A549 (cell line): ENCODE data around the gene DERL3. TPM values are rescaled to one million over a fixed set of nuclear protein-coding genes. Genes with fewer than 3 reads are reported as not detected.

Experiments
- ATAC-seq, 2 experiments: fragments of 200-7000 bp in 1 of 2; fragments of >200 bp in 1 of 2; cut with Nextera tagmentation in 1 of 2; cut with Tn5 transposase in 1 of 2; 3 replicates each; pipeline versions ENCODE4 v1.8.0 to v1.9.1; 2018 to 2020; ENCODE audit warnings: mild to moderate bottlenecking in 1 of 2, moderate library complexity in 1 of 2
- CTCF ChIA-PET: fragments of 300-600 bp; sonication (Branson Sonifier 250); formaldehyde crosslinking; extraction: SDS; loops from one replicate; lab custom pipeline; 2021; ENCODE audit warnings: antibody characterized with exemption, inconsistent platforms; lab: Yijun Ruan, JAX
- POLR2A ChIA-PET: fragments of 350-600 bp; formaldehyde crosslinking; extraction: SDS; loops from one replicate; lab custom pipeline; 2021; ENCODE audit warnings: antibody characterized with exemption, inconsistent platforms; lab: Yijun Ruan, JAX
- DNase-seq, 2 experiments: peaks; one replicate each; pipeline versions ENCODE4 v3.0.0 to v3.0.0-alpha.2; 2011 to 2016; ENCODE audit warnings: low read depth in 1 of 2, low spot score in 1 of 2
- FAIRE-seq: peaks from 2 replicates; lab custom pipeline; 2011; peaks lifted over from hg19 to GRCh38; lab: Jason Lieb, UNC
- H3K27ac ChIP-seq, 2 experiments: fragments of >200 bp; sonication (Bioruptor Twin); formaldehyde crosslinking; 3 replicates each; pipeline ENCODE4 v1.5.1; 2016 to 2017
- H3K4me1 ChIP-seq: fragments of >200 bp; sonication (Bioruptor Twin); formaldehyde crosslinking; 3 replicates; pipeline ENCODE4 v1.6.1; 2016
- H3K4me2 ChIP-seq: fragments of >200 bp; sonication (Bioruptor Twin); formaldehyde crosslinking; 3 replicates; pipeline ENCODE4 v1.6.1; 2016
- H3K4me3 ChIP-seq: fragments of >200 bp; sonication (Bioruptor Twin); formaldehyde crosslinking; 3 replicates; pipeline ENCODE4 v1.5.1; 2016
- H3K9me3 ChIP-seq: fragments of >200 bp; sonication (Bioruptor Twin); formaldehyde crosslinking; 3 replicates; pipeline ENCODE4 v1.6.1; 2016
- ATOH8 ChIP-seq: fragments of 250-450 bp; sonication (Bioruptor Pico); IDR thresholded peaks from 2 replicates; pipeline ENCODE4 v1.5.0; 2020; ENCODE audit warnings: low read depth, mild to moderate bottlenecking, moderate library complexity
- BHLHE40 ChIP-seq: IDR thresholded peaks from 2 replicates; pipeline ENCODE4 v1.6.1; 2012; ENCODE audit warnings: low read depth, low read length, inconsistent platforms
- CBX2 ChIP-seq: fragments of 200-600 bp; sonication (generic); IDR thresholded peaks from 2 replicates; pipeline ENCODE4 v1.6.1; 2016; ENCODE audit warnings: low read depth, mild to moderate bottlenecking, borderline replicate concordance
- CBX8 ChIP-seq: fragments of 200-600 bp; sonication (generic); IDR thresholded peaks from 2 replicates; pipeline ENCODE4 v1.6.1; 2016
- CEBPB ChIP-seq, 2 experiments: fragments of >200 bp in 1 of 2; sonication (Bioruptor Twin) in 1 of 2; formaldehyde crosslinking in 1 of 2; IDR thresholded peaks; 2 replicates each; pipeline ENCODE4 v1.6.1; 2012 to 2016
- CHD2 ChIP-seq: fragments of 150-350 bp; IDR thresholded peaks from 2 replicates; pipeline ENCODE4 v1.6.1; 2014; ENCODE audit warnings: low read length; ENCODE audit not compliant: partially characterized antibody
- CHD4 ChIP-seq: fragments of 200-600 bp; sonication (generic); IDR thresholded peaks from 2 replicates; pipeline ENCODE4 v1.6.1; 2016; ENCODE audit warnings: antibody characterized with exemption, mild to moderate bottlenecking, borderline replicate concordance
- E2F6 ChIP-seq: IDR thresholded peaks from 2 replicates; pipeline ENCODE4 v1.6.1; 2012; ENCODE audit warnings: low read depth, borderline replicate concordance
- ELK1 ChIP-seq: fragments of 150-350 bp; IDR thresholded peaks from 2 replicates; pipeline ENCODE4 v1.6.1; 2014; ENCODE audit warnings: low read depth, mild to moderate bottlenecking, low read length
- EP300 ChIP-seq, 2 experiments: fragments of >200 bp; sonication (Bioruptor Twin); formaldehyde crosslinking; IDR thresholded peaks; 2 replicates in 1 of 2; 3 replicates in 1 of 2; pipeline ENCODE4 v1.6.1; 2016 to 2017
- HMGXB4 ChIP-seq: fragments of 250-450 bp; sonication (Bioruptor Pico); IDR thresholded peaks from 2 replicates; pipeline ENCODE4 v1.5.0; 2021; ENCODE audit warnings: mild to moderate bottlenecking, moderate library complexity, borderline replicate concordance
- HOXA7 ChIP-seq: fragments of 250-450 bp; sonication (Bioruptor Pico); IDR thresholded peaks from 2 replicates; pipeline ENCODE4 v1.5.0; 2020; ENCODE audit warnings: mild to moderate bottlenecking, moderate library complexity
- HOXB13 ChIP-seq: fragments of 250-450 bp; sonication (Bioruptor Pico); IDR thresholded peaks from 2 replicates; pipeline ENCODE4 v1.5.0; 2020; ENCODE audit warnings: low read depth, mild to moderate bottlenecking, moderate library complexity
- HOXB5 ChIP-seq: fragments of 250-450 bp; sonication (Bioruptor Pico); IDR thresholded peaks from 2 replicates; pipeline ENCODE4 v1.5.0; 2020; ENCODE audit warnings: mild to moderate bottlenecking, moderate library complexity
- JUN ChIP-seq, 2 experiments: fragments of >200 bp; sonication (Bioruptor Twin); formaldehyde crosslinking; IDR thresholded peaks; 2 replicates in 1 of 2; 3 replicates in 1 of 2; pipeline ENCODE4 v1.6.1; 2016 to 2017
- KDM5A ChIP-seq: fragments of 200-600 bp; sonication (generic); IDR thresholded peaks from 2 replicates; pipeline ENCODE4 v1.6.1; 2016; ENCODE audit warnings: antibody characterized with exemption, mild to moderate bottlenecking
- NFE2L2 ChIP-seq: fragments of 150-350 bp; conservative IDR thresholded peaks from 2 replicates; pipeline ENCODE4 v1.6.1; 2014; ENCODE audit warnings: low read length
- NR3C1 ChIP-seq: fragments of >200 bp; sonication (Bioruptor Twin); formaldehyde crosslinking; IDR thresholded peaks from 3 replicates; pipeline ENCODE4 v1.6.1; 2017
- PBX3 ChIP-seq: IDR thresholded peaks from 2 replicates; pipeline ENCODE4 v1.6.1; 2012
- PHF8 ChIP-seq: fragments of 200-600 bp; sonication (generic); IDR thresholded peaks from 2 replicates; pipeline ENCODE4 v1.6.1; 2016; ENCODE audit warnings: low read depth, mild to moderate bottlenecking, antibody characterized with exemption, moderate library complexity, borderline replicate concordance
- POLR2A ChIP-seq: IDR thresholded peaks from 2 replicates; pipeline ENCODE4 v1.6.1; 2012; ENCODE audit warnings: mild to moderate bottlenecking, low read length
- RFX5 ChIP-seq: fragments of 450-650 bp; IDR thresholded peaks from 2 replicates; pipeline ENCODE4 v1.7.1; 2014; ENCODE audit warnings: antibody characterized with exemption, mild to moderate bottlenecking, moderate library complexity
- SMC3 ChIP-seq: fragments of >200 bp; sonication (Bioruptor Twin); formaldehyde crosslinking; IDR thresholded peaks from 3 replicates; pipeline ENCODE4 v1.6.1; 2018; ENCODE audit warnings: inconsistent platforms
- TFCP2L1 ChIP-seq: fragments of 250-450 bp; sonication (Bioruptor Pico); IDR thresholded peaks from 2 replicates; pipeline ENCODE4 v1.5.0; 2021; ENCODE audit warnings: mild to moderate bottlenecking
- USF2 ChIP-seq: fragments of 450-650 bp; IDR thresholded peaks from 2 replicates; pipeline ENCODE4 v1.6.1; 2014; ENCODE audit warnings: antibody characterized with exemption
- ZC3H11A ChIP-seq: fragments of 450-650 bp; IDR thresholded peaks from 2 replicates; pipeline ENCODE4 v1.6.1; 2014; ENCODE audit warnings: antibody characterized with exemption, mild to moderate bottlenecking
- ZFP36 ChIP-seq: fragments of 450-650 bp; IDR thresholded peaks from 2 replicates; pipeline ENCODE4 v1.6.1; 2014; ENCODE audit warnings: borderline replicate concordance; ENCODE audit not compliant: partially characterized antibody
- ZSCAN20 ChIP-seq: fragments of 250-450 bp; sonication (Bioruptor Pico); IDR thresholded peaks from 2 replicates; pipeline ENCODE4 v1.8.0; 2022; ENCODE audit warnings: mild to moderate bottlenecking, moderate library complexity
- WGBS: methylation state at CpG from one replicate; pipeline ENCODE4 v1.1.6; 2017; ENCODE audit errors: missing lambda C conversion rate; 5-methylcytosine and 5-hydroxymethylcytosine counted together
- polyA plus RNA-seq, 4 experiments: library from polyadenylated mRNA; depleted of rRNA in 3 of 4; stranded (reverse); fragments of >200 nt; fragmentation: RNase III in 1 of 4; extraction: RNeasy Plus Mini Kit Qiagen cat#74134 plus additional on column Dnase treatment in 1 of 4; gene quantifications; 2 replicates in 3 of 4; 3 replicates in 1 of 4; pipeline ENCODE4 v1.2.3, GENCODE V29; 2011 to 2017
- TF ChIP-seq, protein P1 (sequence below): fragments of >200 bp; sonication (Bioruptor Twin); formaldehyde crosslinking; IDR thresholded peaks from 3 replicates; pipeline ENCODE4 v1.6.1; 2016
- TF ChIP-seq, protein P2 (sequence below): fragments of >200 bp; sonication (Bioruptor Twin); formaldehyde crosslinking; IDR thresholded peaks from 3 replicates; pipeline ENCODE4 v1.5.1; 2016

The DERL3 gene
- polyA plus RNA-seq, 2 of the 4 experiments (the other 2 are of a cell fraction) = 0.08 to 0.40 TPM

DNA sequence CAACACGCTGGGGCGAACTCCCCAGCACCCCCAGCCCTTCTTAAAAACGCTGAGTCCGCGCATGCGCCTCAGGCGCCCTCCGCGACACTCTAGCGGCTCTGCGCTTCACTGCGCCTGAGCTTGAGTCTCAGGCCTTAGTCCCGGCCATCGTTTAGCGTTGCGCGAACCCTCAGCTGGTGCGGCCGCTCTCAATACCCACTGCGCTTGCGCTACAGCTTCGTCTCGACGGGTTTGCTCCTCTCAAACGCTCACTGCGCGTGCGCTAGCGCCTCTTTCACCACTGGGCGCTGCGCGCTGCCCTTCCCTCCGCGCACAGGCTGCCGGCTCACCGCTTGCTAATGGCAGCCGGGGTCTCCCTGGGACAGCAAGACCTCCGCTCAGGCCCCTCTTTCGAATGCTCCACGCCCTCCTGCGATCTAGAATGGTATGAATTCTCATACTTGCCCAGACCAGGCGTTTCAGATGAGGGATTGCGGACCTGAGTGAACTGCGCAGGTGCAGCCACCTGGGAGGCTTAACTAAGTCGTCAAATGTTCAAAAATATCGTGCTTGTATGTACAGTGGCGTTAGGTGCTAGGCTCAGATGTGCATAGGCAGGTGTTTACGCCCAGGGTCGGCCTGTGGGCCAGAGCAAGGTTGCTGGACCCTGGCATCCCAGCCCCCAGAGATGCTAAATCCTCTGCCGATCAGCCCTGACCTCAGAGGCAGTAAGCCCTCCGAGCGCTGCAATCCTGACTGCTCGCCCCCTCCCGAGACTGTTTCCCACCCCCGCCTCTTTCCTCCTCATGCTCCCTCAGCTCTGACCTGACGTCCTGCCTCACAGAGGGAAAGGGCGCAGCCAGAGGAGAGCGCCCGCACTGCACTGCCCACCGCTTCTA, 19.0 kb upstream of the DERL3 start, which contains the start of gene SLC2A11:
TSS of gene SLC2A11 (plus strand) at position 270 of the 878 bp plus-strand sequence. CDS start at position 395, 125 bp downstream.
- peak within 1 kb of the TSS; percentile 81 to 90 for H3K27ac ChIP-seq
- 14% methylated on average over 24 of the region's 60 CpGs for WGBS
- H3K4me1 ChIP-seq = peaks cover 9% of the 10 kb centered on the region; the same call in 1 of the 3 replicates
- peak within 1 kb of the TSS; percentile 58 for H3K4me3 ChIP-seq
- peak; percentile 96 to 97 for ATAC-seq
- H3K4me2 ChIP-seq = peak within 1 kb of the TSS; percentile 93
- DNase-seq = peak; percentile 85 to 95
- ChIA-PET POLR2A (interaction anchor here (0.5 to 1.2 kb wide), 15 partner anchors 8 to 1751 kb away, joined by 3 to 25 read pairs (median 5); partner anchors contain the start of genes CHCHD10 and MIF), CTCF (interaction anchor here (1.0 to 3.1 kb wide), 4 partner anchors 8 to 36 kb away, joined by 3 to 27 read pairs (median 6); partner anchors contain the start of gene MIF)
- no peaks in the 10 kb centered on the region for H3K9me3 ChIP-seq
- no peak for FAIRE-seq
- peak; percentile 39; the same call in 1 of the 2 replicates for TF ChIP-seq PHF8
- TF ChIP-seq NFE2L2 = no peak
- TF ChIP-seq ATOH8 = no peak
- TF ChIP-seq E2F6 = 0 out of 2 replicates have a peak, but pooled peaks have one; percentile 24
- no peak for TF ChIP-seq SMC3
- TF ChIP-seq PBX3 = no peak
- no peak for TF ChIP-seq ELK1
- TF ChIP-seq HOXA7 (CRISPR knock-in tag) = no peak
- TF ChIP-seq KDM5A = no peak
- no peak for TF ChIP-seq RFX5
- TF ChIP-seq TFCP2L1 = no peak
- no peak for TF ChIP-seq HOXB5 (CRISPR knock-in tag)
- TF ChIP-seq CHD2 = no peak
- no peak for TF ChIP-seq CBX2
- TF ChIP-seq HOXB13 (CRISPR knock-in tag) = no peak
- no peak for TF ChIP-seq CHD4
- TF ChIP-seq ZSCAN20 = no peak
- TF ChIP-seq, protein P1, sequence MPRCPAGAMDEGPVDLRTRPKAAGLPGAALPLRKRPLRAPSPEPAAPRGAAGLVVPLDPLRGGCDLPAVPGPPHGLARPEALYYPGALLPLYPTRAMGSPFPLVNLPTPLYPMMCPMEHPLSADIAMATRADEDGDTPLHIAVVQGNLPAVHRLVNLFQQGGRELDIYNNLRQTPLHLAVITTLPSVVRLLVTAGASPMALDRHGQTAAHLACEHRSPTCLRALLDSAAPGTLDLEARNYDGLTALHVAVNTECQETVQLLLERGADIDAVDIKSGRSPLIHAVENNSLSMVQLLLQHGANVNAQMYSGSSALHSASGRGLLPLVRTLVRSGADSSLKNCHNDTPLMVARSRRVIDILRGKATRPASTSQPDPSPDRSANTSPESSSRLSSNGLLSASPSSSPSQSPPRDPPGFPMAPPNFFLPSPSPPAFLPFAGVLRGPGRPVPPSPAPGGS = no peak
- no peak for TF ChIP-seq HMGXB4 (CRISPR knock-in tag)
- TF ChIP-seq JUN (IDR thresholded peaks at IDR 0.05) = peak in 1 of 2 experiments; percentile 42; a peak in 1 of 5 replicates
- no peak for TF ChIP-seq EP300 (IDR thresholded peaks at IDR 0.05)
- no peak for TF ChIP-seq USF2
- peak; percentile 92 for TF ChIP-seq POLR2A
- no peak for TF ChIP-seq BHLHE40
- TF ChIP-seq, protein P2, sequence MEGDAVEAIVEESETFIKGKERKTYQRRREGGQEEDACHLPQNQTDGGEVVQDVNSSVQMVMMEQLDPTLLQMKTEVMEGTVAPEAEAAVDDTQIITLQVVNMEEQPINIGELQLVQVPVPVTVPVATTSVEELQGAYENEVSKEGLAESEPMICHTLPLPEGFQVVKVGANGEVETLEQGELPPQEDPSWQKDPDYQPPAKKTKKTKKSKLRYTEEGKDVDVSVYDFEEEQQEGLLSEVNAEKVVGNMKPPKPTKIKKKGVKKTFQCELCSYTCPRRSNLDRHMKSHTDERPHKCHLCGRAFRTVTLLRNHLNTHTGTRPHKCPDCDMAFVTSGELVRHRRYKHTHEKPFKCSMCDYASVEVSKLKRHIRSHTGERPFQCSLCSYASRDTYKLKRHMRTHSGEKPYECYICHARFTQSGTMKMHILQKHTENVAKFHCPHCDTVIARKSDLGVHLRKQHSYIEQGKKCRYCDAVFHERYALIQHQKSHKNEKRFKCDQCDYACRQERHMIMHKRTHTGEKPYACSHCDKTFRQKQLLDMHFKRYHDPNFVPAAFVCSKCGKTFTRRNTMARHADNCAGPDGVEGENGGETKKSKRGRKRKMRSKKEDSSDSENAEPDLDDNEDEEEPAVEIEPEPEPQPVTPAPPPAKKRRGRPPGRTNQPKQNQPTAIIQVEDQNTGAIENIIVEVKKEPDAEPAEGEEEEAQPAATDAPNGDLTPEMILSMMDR = no peak
- TF ChIP-seq NR3C1 = no peak
- TF ChIP-seq ZC3H11A = no peak
- no peak for TF ChIP-seq ZFP36
- no peak for TF ChIP-seq CBX8
- TF ChIP-seq CEBPB (IDR thresholded peaks at IDR 0.05) = no peak
